ENCODE measurements around the gene SVIL.
"Not testable (repeated sequence)": the region's sequence is repeated elsewhere in the genome, so short reads cannot be mapped to it uniquely, and the experiment has no call there.

Gene SVIL

GRCh38 chr10:29535012-29535777, 99.6 kb downstream of the SVIL start:
- no peak for DNase-seq

GRCh38 chr10:29534590-29534989, 100.2 kb downstream of the SVIL start:
- DNase-seq = no peak

- no peak for DNase-seq
Measured at GRCh38 chr10:29533696-29534285, 101.0 kb downstream of the SVIL start.

GRCh38 chr10:29533046-29533445, 101.7 kb downstream of the SVIL start:
- no peak for DNase-seq

GRCh38 chr10:29532256-29532878, 102.4 kb downstream of the SVIL start:
- DNase-seq = no peak

- no peak for DNase-seq
Measured at GRCh38 chr10:29530112-29530976, 104.4 kb downstream of the SVIL start.

GRCh38 chr10:29529146-29529545, 105.6 kb downstream of the SVIL start:
- DNase-seq = no peak

GRCh38 chr10:29525762-29526161, 109.0 kb downstream of the SVIL start:
- no peak for DNase-seq

GRCh38 chr10:29524720-29525119, 110.1 kb downstream of the SVIL start:
- no peak for DNase-seq

GRCh38 chr10:29524294-29524693, 110.5 kb downstream of the SVIL start:
- no peak for DNase-seq

- no peak for DNase-seq
Measured at GRCh38 chr10:29522918-29523317, 111.9 kb downstream of the SVIL start.

GRCh38 chr10:29522061-29522855, 112.5 kb downstream of the SVIL start:
- DNase-seq = no peak

GRCh38 chr10:29519659-29520058, 115.1 kb downstream of the SVIL start:
- DNase-seq = no peak

GRCh38 chr10:29517352-29517923, 117.3 kb downstream of the SVIL start:
- DNase-seq = no peak

GRCh38 chr10:29516309-29516932, 118.3 kb downstream of the SVIL start:
- not testable (repeated sequence) for DNase-seq

GRCh38 chr10:29515879-29516278, 118.9 kb downstream of the SVIL start:
- DNase-seq = not testable (repeated sequence)

GRCh38 chr10:29515104-29515503, 119.7 kb downstream of the SVIL start:
- not testable (repeated sequence) for DNase-seq

GRCh38 chr10:29514306-29514705, 120.5 kb downstream of the SVIL start:
- no peak for DNase-seq

GRCh38 chr10:29512425-29512974, 122.3 kb downstream of the SVIL start:
- no peak for DNase-seq

GRCh38 chr10:29511806-29512205, 123.0 kb downstream of the SVIL start:
- DNase-seq = not testable (repeated sequence)

Data from T-helper 9 cell (primary cell).